K562 (cell line): ENCODE measurements around the gene GPR55. TPM values are rescaled to one million over a fixed set of nuclear protein-coding genes. Genes with fewer than 3 reads are reported as not detected.

Experiments used
- polyA plus RNA-seq, 8 experiments: library from polyadenylated mRNA; depleted of rRNA in 4 of 8; stranded (reverse) in 5 of 8; unstranded in 3 of 8; fragments of >200 nt; fragmentation: Nextera tagmentation in 2 of 8; fragmentation: Illumina TruSeq in 1 of 8; extraction: Ambion mirVana in 2 of 8; extraction: Trizol in 1 of 8; gene quantifications; 2 replicates each; pipeline versions ENCODE4 v1.2.1 to v1.2.3, GENCODE V29; 2011 to 2014; ENCODE audit warnings: inconsistent platforms in 1 of 8, missing spikeins in 1 of 8
- total RNA-seq, 7 experiments: library from RNA; depleted of rRNA in 6 of 7; stranded (reverse); fragments of >200 nt in 6 of 7; fragmentation: Illumina TruSeq in 2 of 7; extraction: Trizol in 2 of 7; gene quantifications; 2 replicates each; pipeline versions ENCODE4 v1.2.1 to v1.2.3, GENCODE V29; 2011 to 2021; ENCODE audit warnings: low replicate concordance in 1 of 7

The GPR55 gene
- total and polyA plus RNA-seq, 9 of the 15 experiments (the other 6 are each of a cell fraction or from before 2014, with no cell fraction given): 0.11 to 0.49 (median 0.27) TPM

Other genes starting within 250 kb of the GPR55 start
- gene CAB39, start 212.4 kb downstream of the GPR55 start, total RNA-seq (2014; rRNA removed): 48.3 and 52.6 TPM in 2 replicates
- 70.6 and 78.4 TPM in 2 replicates for gene CAB39, start 212.4 kb downstream of the GPR55 start, total RNA-seq (2014; rRNA removed; fragmentation: Illumina TruSeq; extraction: Trizol)
- gene CAB39, start 212.4 kb downstream of the GPR55 start, total RNA-seq (2015; rRNA removed; fragmentation: Illumina TruSeq; extraction: Trizol): 91.8 and 94.4 TPM in 2 replicates
- 70.4 and 74.7 TPM in 2 replicates for gene CAB39, start 212.4 kb downstream of the GPR55 start, total RNA-seq (2021)
- gene CAB39, start 212.4 kb downstream of the GPR55 start, polyA plus RNA-seq (2011; rRNA removed): 62.8 and 85.9 TPM in 2 replicates
- 66.0 and 70.1 TPM in 2 replicates for gene CAB39, start 212.4 kb downstream of the GPR55 start, polyA plus RNA-seq (2014; fragmentation: Illumina TruSeq; extraction: Trizol)
- gene CAB39, start 212.4 kb downstream of the GPR55 start, polyA plus RNA-seq (2014; fragmentation: Nextera tagmentation; extraction: Ambion mirVana): 10 to 100 TPM; 27.2 to 37.4 TPM
- 51.8 and 52.8 TPM in 2 replicates for gene CAB39, start 212.4 kb downstream of the GPR55 start, polyA plus RNA-seq (2014; rRNA removed)
- 21.5 and 30.9 TPM in 2 replicates for gene ITM2C, start 60.3 kb downstream of the GPR55 start, total RNA-seq (2014; rRNA removed)
- gene ITM2C, start 60.3 kb downstream of the GPR55 start, total RNA-seq (2014; rRNA removed; fragmentation: Illumina TruSeq; extraction: Trizol): 14.3 and 15.4 TPM in 2 replicates
- 19.7 and 20.8 TPM in 2 replicates for gene ITM2C, start 60.3 kb downstream of the GPR55 start, total RNA-seq (2015; rRNA removed; fragmentation: Illumina TruSeq; extraction: Trizol)
- gene ITM2C, start 60.3 kb downstream of the GPR55 start, total RNA-seq (2021): 24.1 and 26.0 TPM in 2 replicates
- gene ITM2C, start 60.3 kb downstream of the GPR55 start, polyA plus RNA-seq (2011; rRNA removed): 58.8 and 64.7 TPM in 2 replicates
- gene ITM2C, start 60.3 kb downstream of the GPR55 start, polyA plus RNA-seq (2014; fragmentation: Illumina TruSeq; extraction: Trizol): 37.5 and 38.3 TPM in 2 replicates
- 1 to 10 TPM in 1 of 2 experiments, under 1 TPM in 1; 0.49 to 1.4 TPM for gene ITM2C, start 60.3 kb downstream of the GPR55 start, polyA plus RNA-seq (2014; fragmentation: Nextera tagmentation; extraction: Ambion mirVana)
- 27.1 and 37.1 TPM in 2 replicates for gene ITM2C, start 60.3 kb downstream of the GPR55 start, polyA plus RNA-seq (2014; rRNA removed)
- not detected in 2 replicates for gene SPATA3, start 70.9 kb upstream of the GPR55 start, total RNA-seq (2014; rRNA removed)
- not detected in 2 replicates for gene SPATA3, start 70.9 kb upstream of the GPR55 start, total RNA-seq (2014; rRNA removed; fragmentation: Illumina TruSeq; extraction: Trizol)
- gene SPATA3, start 70.9 kb upstream of the GPR55 start, total RNA-seq (2015; rRNA removed; fragmentation: Illumina TruSeq; extraction: Trizol): not detected in 2 replicates
- gene SPATA3, start 70.9 kb upstream of the GPR55 start, total RNA-seq (2021): not detected in 2 replicates
- gene SPATA3, start 70.9 kb upstream of the GPR55 start, polyA plus RNA-seq (2011; rRNA removed): not detected in 2 replicates
- gene SPATA3, start 70.9 kb upstream of the GPR55 start, polyA plus RNA-seq (2014; fragmentation: Illumina TruSeq; extraction: Trizol): not detected in 2 replicates
- gene SPATA3, start 70.9 kb upstream of the GPR55 start, polyA plus RNA-seq (2014; fragmentation: Nextera tagmentation; extraction: Ambion mirVana): not detected
- gene SPATA3, start 70.9 kb upstream of the GPR55 start, polyA plus RNA-seq (2014; rRNA removed): not detected in 2 replicates
- gene C2orf72, start 112.3 kb upstream of the GPR55 start, total RNA-seq (2014; rRNA removed): not detected in 2 replicates
- not detected in 2 replicates for gene C2orf72, start 112.3 kb upstream of the GPR55 start, total RNA-seq (2014; rRNA removed; fragmentation: Illumina TruSeq; extraction: Trizol)
- gene C2orf72, start 112.3 kb upstream of the GPR55 start, total RNA-seq (2015; rRNA removed; fragmentation: Illumina TruSeq; extraction: Trizol): 0.18 and 0.23 TPM in 2 replicates
- gene C2orf72, start 112.3 kb upstream of the GPR55 start, total RNA-seq (2021): 0.11 and 0.22 TPM in 2 replicates
- gene C2orf72, start 112.3 kb upstream of the GPR55 start, polyA plus RNA-seq (2011; rRNA removed): 0.08 and 0.24 TPM in 2 replicates
- gene C2orf72, start 112.3 kb upstream of the GPR55 start, polyA plus RNA-seq (2014; fragmentation: Illumina TruSeq; extraction: Trizol): not detected in 2 replicates
- not detected for gene C2orf72, start 112.3 kb upstream of the GPR55 start, polyA plus RNA-seq (2014; fragmentation: Nextera tagmentation; extraction: Ambion mirVana)
- gene C2orf72, start 112.3 kb upstream of the GPR55 start, polyA plus RNA-seq (2014; rRNA removed): not detected in 2 replicates
- 100 TPM in 2 replicates for gene PSMD1, start 131.6 kb upstream of the GPR55 start, total RNA-seq (2014; rRNA removed)
- gene PSMD1, start 131.6 kb upstream of the GPR55 start, total RNA-seq (2014; rRNA removed; fragmentation: Illumina TruSeq; extraction: Trizol): 158 and 179 TPM in 2 replicates
- 140 and 150 TPM in 2 replicates for gene PSMD1, start 131.6 kb upstream of the GPR55 start, total RNA-seq (2015; rRNA removed; fragmentation: Illumina TruSeq; extraction: Trizol)
- 127 and 130 TPM in 2 replicates for gene PSMD1, start 131.6 kb upstream of the GPR55 start, total RNA-seq (2021)
- gene PSMD1, start 131.6 kb upstream of the GPR55 start, polyA plus RNA-seq (2011; rRNA removed): 206 and 257 TPM in 2 replicates
- gene PSMD1, start 131.6 kb upstream of the GPR55 start, polyA plus RNA-seq (2014; fragmentation: Illumina TruSeq; extraction: Trizol): 177 and 236 TPM in 2 replicates
- 100 to 1,000 TPM; 117 to 147 TPM for gene PSMD1, start 131.6 kb upstream of the GPR55 start, polyA plus RNA-seq (2014; fragmentation: Nextera tagmentation; extraction: Ambion mirVana)
- gene PSMD1, start 131.6 kb upstream of the GPR55 start, polyA plus RNA-seq (2014; rRNA removed): 103 and 105 TPM in 2 replicates
- not detected in 2 replicates for gene HTR2B, start 199.8 kb upstream of the GPR55 start, total RNA-seq (2014; rRNA removed)
- gene HTR2B, start 199.8 kb upstream of the GPR55 start, total RNA-seq (2014; rRNA removed; fragmentation: Illumina TruSeq; extraction: Trizol): not detected in 2 replicates
- gene HTR2B, start 199.8 kb upstream of the GPR55 start, total RNA-seq (2015; rRNA removed; fragmentation: Illumina TruSeq; extraction: Trizol): not detected in 2 replicates
- gene HTR2B, start 199.8 kb upstream of the GPR55 start, total RNA-seq (2021): not detected in 2 replicates
- not detected in 2 replicates for gene HTR2B, start 199.8 kb upstream of the GPR55 start, polyA plus RNA-seq (2011; rRNA removed)
- gene HTR2B, start 199.8 kb upstream of the GPR55 start, polyA plus RNA-seq (2014; fragmentation: Illumina TruSeq; extraction: Trizol): not detected in 2 replicates
- gene HTR2B, start 199.8 kb upstream of the GPR55 start, polyA plus RNA-seq (2014; fragmentation: Nextera tagmentation; extraction: Ambion mirVana): not detected
- not detected in 2 replicates for gene HTR2B, start 199.8 kb upstream of the GPR55 start, polyA plus RNA-seq (2014; rRNA removed)